H9 (cell line): Measurements from ENCODE around the gene SEC61A1. TPM values are rescaled to one million over a fixed set of nuclear protein-coding genes. Genes with fewer than 3 reads are reported as not detected.

ENCODE experiments used
- DNase-seq: peaks from one replicate; pipeline ENCODE4 v3.0.0-alpha.2; 2017
- H2AFZ ChIP-seq: one replicate; pipeline ENCODE4 v1.6.1; 2013; ENCODE audit warnings: mild to moderate bottlenecking, low read length, control low read depth, moderate library complexity
- H2AK5ac ChIP-seq: 2 replicates; pipeline ENCODE4 v1.6.1; 2013; ENCODE audit warnings: low read length, control low read depth, mixed read lengths; ENCODE audit not compliant: insufficient read length
- H2BK120ac ChIP-seq: one replicate; pipeline ENCODE4 v1.6.1; 2013; ENCODE audit warnings: low read depth, mild to moderate bottlenecking, low read length, control low read depth, inconsistent platforms; ENCODE audit not compliant: poor library complexity, severe bottlenecking
- H2BK12ac ChIP-seq: 2 replicates; pipeline ENCODE4 v1.6.1; 2013; ENCODE audit warnings: low read length, control low read depth, mixed read lengths, low read depth; ENCODE audit not compliant: insufficient read length
- H2BK15ac ChIP-seq: 2 replicates; pipeline ENCODE4 v1.6.1; 2013; ENCODE audit warnings: low read depth, low read length, control low read depth
- H2BK20ac ChIP-seq: one replicate; pipeline ENCODE4 v1.6.1; 2013; ENCODE audit warnings: low read depth, mild to moderate bottlenecking, low read length, control low read depth, inconsistent platforms; ENCODE audit not compliant: poor library complexity, severe bottlenecking
- H2BK5ac ChIP-seq: 2 replicates; pipeline ENCODE4 v1.6.1; 2013; ENCODE audit warnings: low read length, control low read depth, mixed read lengths; ENCODE audit not compliant: insufficient read length
- H3K14ac ChIP-seq: 2 replicates; pipeline ENCODE4 v1.6.1; 2013; ENCODE audit warnings: low read length, control low read depth; ENCODE audit not compliant: insufficient read depth
- H3K18ac ChIP-seq: 2 replicates; pipeline ENCODE4 v1.6.1; 2013; ENCODE audit warnings: low read depth, mild to moderate bottlenecking, mixed read lengths, low read length, control low read depth; ENCODE audit not compliant: insufficient read length
- H3K23ac ChIP-seq: 2 replicates; pipeline ENCODE4 v1.6.1; 2013; ENCODE audit warnings: low read length, control low read depth, mixed read lengths, low read depth; ENCODE audit not compliant: insufficient read length
- H3K23me2 ChIP-seq: 2 replicates; pipeline ENCODE4 v1.6.1; 2013; ENCODE audit warnings: low read depth, mild to moderate bottlenecking, mixed read lengths, low read length, control low read depth; ENCODE audit not compliant: insufficient read length, poor library complexity, severe bottlenecking
- H3K27ac ChIP-seq: 2 replicates; pipeline ENCODE4 v1.5.1; 2013; ENCODE audit warnings: low read length, control low read depth, mixed read lengths, low read depth; ENCODE audit not compliant: insufficient read length
- H3K27me3 ChIP-seq: 2 replicates; pipeline ENCODE4 v1.6.1; 2013; ENCODE audit warnings: low read length, control low read depth, inconsistent platforms; ENCODE audit not compliant: insufficient read depth
- H3K4ac ChIP-seq: 2 replicates; pipeline ENCODE4 v1.6.1; 2013; ENCODE audit warnings: low read depth, mild to moderate bottlenecking, control low read depth, inconsistent platforms, low read length, moderate library complexity
- H3K4me1 ChIP-seq: 2 replicates; pipeline ENCODE4 v1.6.1; 2013; ENCODE audit warnings: low read length, control low read depth, inconsistent platforms; ENCODE audit not compliant: insufficient read depth
- H3K4me2 ChIP-seq: 2 replicates; pipeline ENCODE4 v1.6.1; 2013; ENCODE audit warnings: low read length, control low read depth, mixed read lengths; ENCODE audit not compliant: insufficient read length, insufficient read depth
- H3K56ac ChIP-seq: 2 replicates; pipeline ENCODE4 v1.6.1; 2013; ENCODE audit warnings: low read depth, mild to moderate bottlenecking, mixed read lengths, low read length, control low read depth; ENCODE audit not compliant: insufficient read length
- H3K79me1 ChIP-seq: 2 replicates; pipeline ENCODE4 v1.6.1; 2013; ENCODE audit warnings: low read depth, mild to moderate bottlenecking, moderate library complexity, low read length, control low read depth, inconsistent platforms; ENCODE audit not compliant: insufficient read depth, poor library complexity, severe bottlenecking
- H3K79me2 ChIP-seq: 2 replicates; pipeline ENCODE4 v1.6.1; 2013; ENCODE audit warnings: low read length, control low read depth, inconsistent platforms; ENCODE audit not compliant: insufficient read depth
- H3K9ac ChIP-seq: 2 replicates; pipeline ENCODE4 v1.6.1; 2013; ENCODE audit warnings: low read length, control low read depth, mixed read lengths; ENCODE audit not compliant: insufficient read length; ENCODE audit errors: extremely low read depth
- H3K9me3 ChIP-seq: one replicate; pipeline ENCODE4 v1.6.1; 2013; ENCODE audit warnings: low read depth, low read length, inconsistent platforms; ENCODE audit not compliant: control insufficient read depth
- H3T11ph ChIP-seq: one replicate; pipeline ENCODE4 v1.6.1; 2013; ENCODE audit warnings: mild to moderate bottlenecking, low read length, control low read depth, inconsistent platforms
- H4K20me1 ChIP-seq: one replicate; pipeline ENCODE4 v1.6.1; 2013; ENCODE audit not compliant: control insufficient read depth, insufficient read length, insufficient read depth
- H4K5ac ChIP-seq: 2 replicates; pipeline ENCODE4 v1.6.1; 2013; ENCODE audit warnings: low read depth, mild to moderate bottlenecking, mixed read lengths, low read length, control low read depth; ENCODE audit not compliant: insufficient read length
- H4K8ac ChIP-seq: replicated peaks from 2 replicates; pipeline ENCODE4 v1.6.1; 2013; ENCODE audit warnings: low read length, control low read depth, mixed read lengths, low read depth; ENCODE audit not compliant: insufficient read length
- H4K91ac ChIP-seq: 2 replicates; pipeline ENCODE4 v1.6.1; 2013; ENCODE audit warnings: low read depth, mild to moderate bottlenecking, moderate library complexity, mixed read lengths, low read length, control low read depth; ENCODE audit not compliant: insufficient read length
- H3K27ac Mint-ChIP-seq, 3 experiments: 2 replicates in 2 of 3; 3 replicates in 1 of 3; pipeline ENCODE4 v1.8.0; 2020 to 2021; ENCODE audit warnings: mixed read lengths in 3 of 3, mild to moderate bottlenecking in 1 of 3, moderate library complexity in 1 of 3
- H3K27me3 Mint-ChIP-seq: 2 replicates; pipeline ENCODE4 v1.8.0; 2021; ENCODE audit warnings: low read depth, mild to moderate bottlenecking, moderate library complexity, mixed read lengths
- H3K36me3 Mint-ChIP-seq, 3 experiments: 2 replicates in 2 of 3; 3 replicates in 1 of 3; pipeline ENCODE4 v1.8.0; 2020 to 2021; ENCODE audit warnings: low read depth in 3 of 3, mixed read lengths in 3 of 3; ENCODE audit not compliant: insufficient read depth in 1 of 3
- H3K4me1 Mint-ChIP-seq, 2 experiments: 2 replicates each; pipeline ENCODE4 v1.8.0; 2020; ENCODE audit warnings: mixed read lengths in 2 of 2
- H3K4me3 Mint-ChIP-seq, 2 experiments: 2 replicates in 1 of 2; 3 replicates in 1 of 2; pipeline ENCODE4 v1.8.0; 2020 to 2021; ENCODE audit warnings: mild to moderate bottlenecking in 2 of 2, mixed read lengths in 2 of 2, moderate library complexity in 1 of 2
- H3K9me3 Mint-ChIP-seq, 2 experiments: 2 replicates in 1 of 2; 3 replicates in 1 of 2; pipeline ENCODE4 v1.8.0; 2020; ENCODE audit warnings: mild to moderate bottlenecking in 2 of 2, mixed read lengths in 2 of 2, moderate library complexity in 1 of 2
- CTCF ChIP-seq: fragments of 200-600 bp; sonication (generic); conservative IDR thresholded peaks from 3 replicates; pipeline ENCODE4 v1.8.0; 2021; ENCODE audit warnings: antibody characterized with exemption, mild to moderate bottlenecking
- WGBS: extraction: QIAGEN DNeasy Blood & Tissue Kit; methylation state at CpG from one replicate; pipeline ENCODE4 v1.1.7; 2013; ENCODE audit warnings: missing lambda C conversion rate, low lambda C conversion rate, mixed read lengths; ENCODE audit not compliant: insufficient read length; ENCODE audit errors: extremely low coverage; 5-methylcytosine and 5-hydroxymethylcytosine counted together
- total RNA-seq: library from RNA; stranded (reverse); gene quantifications from 2 replicates; pipeline ENCODE4 v1.2.1, GENCODE V29; 2021

SEC61A1 gene
- total RNA-seq, 1 experiment from 2014 or later: 146 TPM

- no peak overlapping the region for H3K23ac ChIP-seq
- no peak overlapping the region for H3K4me2 ChIP-seq
- H2BK15ac ChIP-seq: no peak overlapping the region
- no peak overlapping the region for H3K9ac ChIP-seq
- no peak overlapping the region for H3K4me3 Mint-ChIP-seq
- H2AFZ ChIP-seq: no peak overlapping the region
- H3T11ph ChIP-seq: no peak overlapping the region
- no peak overlapping the region for H2BK5ac ChIP-seq
- H3K27me3 Mint-ChIP-seq: no peaks in the 10 kb centered on the region; the same call in 1 of the 2 replicates
- TF ChIP-seq CTCF: no peak
- H4K91ac ChIP-seq: no peak overlapping the region
- H2BK20ac ChIP-seq: no peak overlapping the region
- H3K27ac Mint-ChIP-seq: no peak overlapping the region
- H3K27me3 ChIP-seq: no peaks in the 10 kb centered on the region
- no peak overlapping the region for H4K5ac ChIP-seq
- no peaks in the 10 kb centered on the region for H3K4me1 ChIP-seq
- no peaks in the 10 kb centered on the region for H3K79me1 ChIP-seq
- H4K8ac ChIP-seq: no peak overlapping the region
- WGBS: no CpG with 5 or more reads among the region's 10 CpGs
- no peak overlapping the region for H3K18ac ChIP-seq
- no peak overlapping the region for H3K56ac ChIP-seq
- H2BK120ac ChIP-seq: no peak overlapping the region
- no peaks in the 10 kb centered on the region for H3K4me1 Mint-ChIP-seq
- H4K20me1 ChIP-seq: no peaks in the 10 kb centered on the region
- no peak for DNase-seq
- no peaks in the 10 kb centered on the region for H3K9me3 Mint-ChIP-seq
- no peak overlapping the region for H2AK5ac ChIP-seq
- no peaks in the 10 kb centered on the region for H3K23me2 ChIP-seq
- H3K4ac ChIP-seq: no peak overlapping the region
- H3K36me3 Mint-ChIP-seq: peaks cover 34 to 92% (median 91%) of the 10 kb centered on the region in 3 experiments; a peak in 6 of 7 replicates
- H3K14ac ChIP-seq: no peak overlapping the region
- H3K79me2 ChIP-seq: no peaks in the 10 kb centered on the region
- no peak overlapping the region for H2BK12ac ChIP-seq
- no peaks in the 10 kb centered on the region for H3K9me3 ChIP-seq
- no peak overlapping the region for H3K27ac ChIP-seq
Observed at GRCh38 chr3:128083396-128083795, 31.2 kb downstream of the SEC61A1 start.
